Pancreas (tissue), 10 donors: Measurements from ENCODE around the gene SKA2. TPM values are rescaled to one million over a fixed set of nuclear protein-coding genes. Genes with fewer than 3 reads are reported as not detected.

Source experiments
- ATAC-seq, 4 donors: fragments of 200-7000 bp; cut with Tn5 transposase; one replicate each; pipeline versions ENCODE4 v1.8.0 to v1.9.1; 2020; ENCODE audit warnings: mild to moderate bottlenecking in 4 of 4, moderate library complexity in 4 of 4
- DNase-seq, 6 donors: peaks; one replicate each; pipeline ENCODE4 v3.0.0-alpha.2; 2020
- FAIRE-seq: peaks from 2 replicates; lab custom pipeline; 2012; peaks lifted over from hg19 to GRCh38; lab: Jason Lieb, UNC
- H3K27ac ChIP-seq, 4 donors: fragments of 200-600 bp; sonication (generic); 1 replicate in 3 of 4; 2 replicates in 1 of 4; pipeline versions ENCODE4 v1.5.0 to v1.8.0; 2020
- H3K27me3 ChIP-seq, 4 donors: fragments of 200-600 bp; one replicate each; pipeline ENCODE4 v1.8.0; 2021
- H3K36me3 ChIP-seq, 3 donors: fragments of 200-600 bp; sonication (generic) in 1 of 3; one replicate each; pipeline versions ENCODE4 v1.5.0 to v1.8.0; 2020 to 2021
- H3K4me1 ChIP-seq, 3 donors: fragments of 200-600 bp; one replicate each; pipeline ENCODE4 v1.8.0; 2021
- H3K4me3 ChIP-seq, 4 donors: fragments of 200-600 bp; sonication (generic) in 2 of 4; one replicate each; pipeline versions ENCODE4 v1.5.0 to v1.8.0; 2020 to 2021
- H3K9me3 ChIP-seq, 4 donors: fragments of 200-600 bp; one replicate each; pipeline ENCODE4 v1.8.0; 2021
- CTCF ChIP-seq, 4 donors: fragments of 200-600 bp; sonication (generic) in 3 of 4; IDR thresholded peaks; one replicate each; pipeline versions ENCODE4 v1.5.0 to v1.8.0; 2021; ENCODE audit warnings: antibody characterized with exemption in 4 of 4
- WGBS, 2 donors: extraction: QIAGEN DNeasy Blood & Tissue Kit; methylation state at CpG; one replicate each; pipeline ENCODE4 v1.1.7; 2013; 5-methylcytosine and 5-hydroxymethylcytosine counted together
- intact Hi-C, 3 donors: fragments of 100-400 bp; cut with DNase I; formaldehyde crosslinking; loops; one replicate each; pipeline versions ENCODE4 v1.11.1 to v1.14.2; 2022
- polyA plus RNA-seq, 2 donors: library from polyadenylated mRNA; stranded (reverse); fragments of 200-250 nt; gene quantifications; one replicate each; pipeline ENCODE4 v1.2.3, GENCODE V29; 2013
- total RNA-seq, 6 donors: library from RNA; stranded (reverse); fragmentation: NEBNext Ultra II Directional in 4 of 6; extraction: Animal tissue kit (Norgen Biotek cat#: 25700) in 4 of 6; gene quantifications; one replicate each; pipeline versions ENCODE4 v1.2.1 to v1.2.4, GENCODE V29; 2021 to 2023
- donor health status: healthy with polysubstance abuse.
- donor health status: DM: no; HTN: no; CAD: no; lungs with moderate emphysema.
- donor health status: DM: no; HTN: no; CAD: no.
- donor health status: control.
- donor health status: control.
- donor health status: Bipolar disorder and iron deficiency.
- donor health status: DM: yes; HTN: yes; CAD: no.
- donor health status: DM: no; HTN: no; CAD: no.
- donor health status: DM: no; HTN: no; CAD: no.
- donor health status: DM: yes; HTN: yes; CAD: no.

SKA2 gene
- total and polyA plus RNA-seq, 8 donors: 7.6 to 19.5 (median 12.4) TPM

GRCh38 chr17:59074494-59074893 lies 80.5 kb downstream of the SKA2 start:
- H3K36me3 ChIP-seq: peaks cover 0 to 4% (median 3%) of the 10 kb centered on the region in 3 donors
- H3K27me3 ChIP-seq: no peaks in the 10 kb centered on the region
- ATAC-seq: no peak
- intact Hi-C loops: no loop called here
- no peak for FAIRE-seq
- no peak for DNase-seq
- no peaks in the 10 kb centered on the region for H3K9me3 ChIP-seq
- no peak overlapping the region for H3K27ac ChIP-seq
- TF ChIP-seq CTCF (IDR thresholded peaks at IDR 0.05): no peak
- H3K4me1 ChIP-seq: no peaks in the 10 kb centered on the region
- H3K4me3 ChIP-seq: no peak overlapping the region

GRCh38 chr17:59073972-59074371 lies 81.0 kb downstream of the SKA2 start:
- TF ChIP-seq CTCF (IDR thresholded peaks at IDR 0.05): no peak
- H3K4me1 ChIP-seq: no peaks in the 10 kb centered on the region
- intact Hi-C loops: no loop called here
- H3K27me3 ChIP-seq: no peaks in the 10 kb centered on the region
- 96 to 100% methylated on average over 1 of the region's 1 CpG for WGBS, 2 donors
- H3K27ac ChIP-seq: no peak overlapping the region
- FAIRE-seq: no peak
- no peaks in the 10 kb centered on the region for H3K9me3 ChIP-seq
- H3K36me3 ChIP-seq: peaks cover 0 to 4% (median 0%) of the 10 kb centered on the region in 3 donors
- H3K4me3 ChIP-seq: no peak overlapping the region
- no peak for DNase-seq
- ATAC-seq: no peak

- FAIRE-seq: no peak
- Histone ChIP-seq H3K27ac (no peak overlapping the region), H3K27me3 (no peaks in the 10 kb centered on the region), H3K4me3 (no peak overlapping the region), H3K36me3 (no peaks in the 10 kb centered on the region), H3K9me3 (no peaks in the 10 kb centered on the region), H3K4me1 (no peaks in the 10 kb centered on the region)
- no peak for ATAC-seq
- TF ChIP-seq CTCF (IDR thresholded peaks at IDR 0.05): no peak
- DNase-seq: no peak
- 100% methylated on average over 1 of the region's 1 CpG for WGBS, 2 donors
- intact Hi-C loops: no loop called here
Observed at GRCh38 chr17:59069856-59070255, 85.1 kb downstream of the SKA2 start.

GRCh38 chr17:59067756-59068155 lies 87.2 kb downstream of the SKA2 start:
- Histone ChIP-seq H3K36me3 (no peaks in the 10 kb centered on the region), H3K27ac (no peak overlapping the region), H3K27me3 (no peaks in the 10 kb centered on the region), H3K9me3 (no peaks in the 10 kb centered on the region), H3K4me1 (no peaks in the 10 kb centered on the region), H3K4me3 (no peak overlapping the region)
- intact Hi-C loops: no loop called here
- ATAC-seq: no peak
- FAIRE-seq: no peak
- TF ChIP-seq CTCF (IDR thresholded peaks at IDR 0.05): no peak
- WGBS, 2 donors: 97 to 98% methylated on average over 6 of the region's 6 CpGs
- no peak for DNase-seq

GRCh38 chr17:59067340-59067739 lies 87.6 kb downstream of the SKA2 start:
- FAIRE-seq (no peak), ATAC-seq (no peak), DNase-seq (no peak)
- no peaks in the 10 kb centered on the region for H3K27me3 ChIP-seq
- no peak overlapping the region for H3K4me3 ChIP-seq
- H3K9me3 ChIP-seq: no peaks in the 10 kb centered on the region
- H3K36me3 ChIP-seq: no peaks in the 10 kb centered on the region
- H3K27ac ChIP-seq: no peak overlapping the region
- intact Hi-C loops: no loop called here
- 93 to 94% methylated on average over 2 of the region's 2 CpGs for WGBS, 2 donors
- no peak for TF ChIP-seq CTCF (IDR thresholded peaks at IDR 0.05)
- H3K4me1 ChIP-seq: no peaks in the 10 kb centered on the region
